AG09319 (cell line): ENCODE data around the gene DHODH.
"Not testable (repeated sequence)": the region's sequence is repeated elsewhere in the genome, so short reads cannot be mapped to it uniquely, and the experiment has no call there.

Experiments
- DNase-seq: peaks from one replicate; pipeline ENCODE4 v3.0.0-alpha.2; 2010; ENCODE audit warnings: low read depth; ENCODE audit errors: extremely low read depth
- TF ChIP-seq, protein P1 (sequence below): IDR thresholded peaks from 2 replicates; pipeline ENCODE4 v1.5.1; 2011; ENCODE audit warnings: low read depth, mild to moderate bottlenecking, inconsistent platforms, low read length, moderate library complexity

DHODH gene

DNA sequence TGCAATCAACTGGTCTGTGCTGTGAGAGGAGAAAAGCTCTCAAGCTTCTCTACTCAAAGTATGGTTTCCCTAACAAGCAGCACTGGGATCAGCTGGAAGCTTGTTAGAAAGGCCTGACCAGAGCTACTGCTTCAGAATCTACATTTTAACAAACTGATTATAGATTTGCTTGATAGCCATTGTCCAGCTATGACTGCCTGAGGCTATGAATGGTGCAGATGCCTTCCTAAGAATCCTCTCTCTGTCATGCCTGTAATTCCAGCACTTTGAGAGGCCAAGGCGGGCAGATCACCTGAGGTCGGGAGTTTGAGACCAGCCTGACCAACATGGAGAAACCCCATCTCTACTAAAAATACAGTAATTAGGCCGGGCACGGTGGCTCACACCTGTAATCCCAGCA, 37.0 kb upstream of the DHODH start:
- TF ChIP-seq, protein P1, sequence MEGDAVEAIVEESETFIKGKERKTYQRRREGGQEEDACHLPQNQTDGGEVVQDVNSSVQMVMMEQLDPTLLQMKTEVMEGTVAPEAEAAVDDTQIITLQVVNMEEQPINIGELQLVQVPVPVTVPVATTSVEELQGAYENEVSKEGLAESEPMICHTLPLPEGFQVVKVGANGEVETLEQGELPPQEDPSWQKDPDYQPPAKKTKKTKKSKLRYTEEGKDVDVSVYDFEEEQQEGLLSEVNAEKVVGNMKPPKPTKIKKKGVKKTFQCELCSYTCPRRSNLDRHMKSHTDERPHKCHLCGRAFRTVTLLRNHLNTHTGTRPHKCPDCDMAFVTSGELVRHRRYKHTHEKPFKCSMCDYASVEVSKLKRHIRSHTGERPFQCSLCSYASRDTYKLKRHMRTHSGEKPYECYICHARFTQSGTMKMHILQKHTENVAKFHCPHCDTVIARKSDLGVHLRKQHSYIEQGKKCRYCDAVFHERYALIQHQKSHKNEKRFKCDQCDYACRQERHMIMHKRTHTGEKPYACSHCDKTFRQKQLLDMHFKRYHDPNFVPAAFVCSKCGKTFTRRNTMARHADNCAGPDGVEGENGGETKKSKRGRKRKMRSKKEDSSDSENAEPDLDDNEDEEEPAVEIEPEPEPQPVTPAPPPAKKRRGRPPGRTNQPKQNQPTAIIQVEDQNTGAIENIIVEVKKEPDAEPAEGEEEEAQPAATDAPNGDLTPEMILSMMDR, result no peak
- no peak for DNase-seq

DNA sequence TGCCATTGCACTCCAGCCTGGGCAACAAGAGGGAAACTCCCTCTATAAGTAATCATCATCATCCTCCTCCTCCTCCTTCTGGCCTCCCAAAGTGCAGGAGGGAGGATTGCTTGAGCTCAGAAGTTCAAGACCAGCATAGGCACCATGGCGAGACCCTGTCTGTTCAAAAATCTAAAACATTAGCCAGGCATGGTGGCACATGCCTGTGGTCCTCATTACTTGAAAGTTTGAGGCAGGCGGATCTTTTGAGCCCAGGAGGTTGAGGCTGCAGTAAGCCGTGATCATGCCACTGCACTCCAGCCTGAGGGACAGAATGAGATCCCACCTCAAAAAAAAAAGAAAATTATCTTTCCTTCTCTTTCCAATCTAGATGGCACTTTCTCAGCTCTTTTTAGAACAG, 36.2 kb upstream of the DHODH start:
- TF ChIP-seq, protein P1, result no peak
- DNase-seq, result no peak

DNA sequence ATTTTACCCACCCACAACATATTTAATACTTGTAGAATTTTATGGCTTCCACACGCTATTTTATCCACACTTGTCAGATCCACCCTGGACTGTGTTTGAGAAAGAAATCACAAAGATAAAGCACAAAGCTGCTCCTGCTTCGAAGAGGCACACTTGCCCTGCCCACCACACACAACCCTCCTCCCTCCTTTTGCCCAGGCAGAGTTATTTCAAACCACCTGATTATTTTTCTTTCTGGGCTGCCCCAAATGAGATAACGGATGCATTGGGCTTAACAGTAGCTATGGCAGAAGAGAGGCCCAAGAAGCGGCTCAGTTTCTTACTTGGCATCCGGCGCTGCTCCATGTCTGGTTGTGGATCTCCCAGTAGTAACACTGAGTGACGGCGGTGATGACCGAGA, 35.5 kb upstream of the DHODH start:
- DNase-seq, result no peak
- TF ChIP-seq, protein P1, result no peak

DNA sequence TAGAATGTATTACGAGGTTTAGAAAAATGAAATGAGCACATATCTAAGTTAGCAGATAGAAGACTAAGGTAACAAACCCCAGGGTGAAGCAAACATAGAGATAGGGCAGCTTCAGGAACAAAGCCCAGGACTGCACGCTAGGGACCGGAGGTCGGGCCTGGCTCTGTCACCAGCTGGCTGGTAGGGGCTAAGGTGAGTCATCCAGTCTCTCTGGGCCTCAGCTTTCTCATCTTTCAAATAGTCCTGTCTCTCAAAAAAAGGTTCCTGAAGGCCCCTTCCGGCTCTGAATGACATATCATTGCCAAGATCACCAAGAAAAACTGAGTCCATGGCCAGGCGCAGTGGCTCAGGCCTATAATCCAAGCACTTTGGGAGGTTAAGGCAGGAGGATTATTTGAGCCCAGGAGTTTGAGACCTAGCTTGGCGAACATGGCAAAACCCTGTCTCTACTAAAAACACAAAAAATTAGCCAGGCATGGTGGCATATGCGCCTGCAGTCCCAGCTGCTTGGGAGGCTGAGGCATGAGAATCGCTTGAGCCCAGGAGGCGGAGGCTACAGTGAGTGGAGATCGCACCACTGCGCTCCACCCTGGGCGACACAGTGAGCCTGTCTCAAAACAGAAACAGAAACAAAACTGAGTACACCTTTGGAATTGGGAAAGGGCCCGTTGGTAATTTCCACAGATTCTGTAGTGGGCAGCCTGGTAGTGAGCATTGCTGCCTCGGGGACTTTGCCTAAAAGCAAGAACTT, 34.3 kb upstream of the DHODH start:
- DNase-seq, result no peak
- TF ChIP-seq, protein P1, result no peak

DNA sequence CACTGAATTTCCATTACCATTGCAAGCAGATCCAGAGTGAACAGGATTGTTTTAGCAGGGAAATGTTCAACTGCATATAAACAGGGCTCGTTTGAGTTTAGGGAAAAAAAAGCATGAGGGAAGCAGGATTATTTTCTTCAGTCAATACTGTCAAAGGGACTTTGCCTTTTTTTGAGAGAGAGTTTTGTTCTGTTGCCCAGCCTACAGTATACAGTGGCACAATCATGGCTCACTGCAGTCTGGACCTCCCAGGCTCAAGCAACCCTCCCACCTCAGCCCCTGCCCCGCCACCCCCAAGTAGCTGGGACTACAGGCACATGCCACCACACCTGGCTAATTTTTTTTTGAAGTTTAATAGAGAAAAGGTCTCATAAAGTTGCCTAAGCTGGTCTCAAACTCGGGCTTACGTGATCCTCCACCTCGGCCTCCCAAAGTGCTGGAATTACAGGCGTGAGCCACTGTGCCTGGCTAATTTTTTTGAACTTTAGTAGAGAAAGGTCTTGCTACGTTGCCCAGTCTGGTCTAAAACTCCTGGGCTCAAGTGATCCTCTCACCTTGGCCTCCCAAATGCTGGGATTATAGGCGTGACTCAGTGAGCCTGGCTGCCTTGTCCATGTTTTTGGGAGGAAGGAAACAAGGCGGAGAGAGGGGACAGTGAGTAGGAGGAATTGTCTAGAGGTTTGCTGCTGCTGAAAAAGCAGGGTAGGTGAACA, 23.1 kb upstream of the DHODH start:
- DNase-seq, result no peak
- TF ChIP-seq, protein P1, result no peak

DNA sequence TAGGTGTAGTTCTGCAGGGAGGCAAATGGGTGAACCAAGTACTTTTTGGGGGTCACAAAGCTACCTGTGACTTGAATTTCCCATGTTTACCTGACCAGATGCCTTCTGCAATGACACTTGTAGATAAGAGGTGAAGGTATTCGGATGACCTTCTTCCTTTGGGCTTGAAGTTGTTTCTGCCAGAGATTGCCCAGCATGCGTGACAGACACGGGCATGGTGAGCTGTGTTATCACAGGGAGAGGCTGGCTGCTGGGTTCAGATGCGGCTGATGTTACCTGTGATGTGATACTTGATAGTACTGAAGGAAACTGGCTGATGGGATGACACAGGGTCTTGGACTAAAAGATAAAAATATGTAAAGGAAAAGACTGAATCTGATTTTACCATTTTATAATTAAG, 22.4 kb upstream of the DHODH start:
- DNase-seq, result no peak

DNA sequence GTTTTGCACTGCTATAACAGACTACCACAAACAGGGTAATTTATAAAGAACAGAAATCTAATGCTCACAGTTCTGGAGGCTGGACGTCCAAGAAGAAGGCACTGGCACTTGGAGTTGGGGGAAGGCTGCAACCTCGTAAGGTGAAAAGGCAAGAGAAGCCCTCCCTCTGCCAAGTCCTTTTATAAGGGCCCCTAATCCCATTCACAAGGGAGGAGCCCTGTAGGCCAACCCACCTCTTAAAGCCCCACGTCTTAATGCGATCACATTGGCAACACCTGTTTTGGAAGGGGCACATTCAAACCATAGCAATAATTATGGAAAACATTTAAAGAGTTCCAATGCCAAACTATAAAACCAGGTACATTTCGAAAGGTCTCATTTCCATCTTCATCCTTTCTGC, 13.5 kb upstream of the DHODH start:
- DNase-seq, result no peak
- TF ChIP-seq, protein P1, result no peak

More for the DNA sequence above, 22.4 kb upstream of the DHODH start:
- TF ChIP-seq, protein P1, result no peak

DNA sequence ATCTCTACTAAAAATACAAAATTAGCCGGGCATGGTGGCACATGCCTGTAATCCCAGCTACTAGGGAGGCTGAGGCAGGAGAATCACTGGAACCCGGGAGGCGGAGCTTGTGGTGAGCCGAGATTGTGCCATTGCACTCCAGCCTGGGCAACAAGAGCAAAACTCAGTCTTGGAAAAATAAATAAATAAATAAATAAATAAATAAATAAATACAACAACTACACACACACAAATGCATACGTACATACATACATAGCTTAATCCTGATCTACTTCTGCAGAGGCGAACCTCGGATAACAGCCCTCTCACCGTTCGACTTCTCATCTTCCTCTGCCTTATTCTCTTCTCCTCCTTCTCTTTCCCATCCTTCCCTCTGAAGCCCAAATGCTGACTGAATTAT, 11.0 kb upstream of the DHODH start:
- DNase-seq, result not testable (repeated sequence)
